Measurements from ENCODE around the gene HLF.

The HLF gene

GRCh38 chr17:55292094-55292493 is 27.3 kb downstream of the HLF start:
- DNase-seq: no peak

- no peak for DNase-seq
These were observed 29.4 kb downstream of the HLF start for GRCh38 chr17:55294042-55294751.

- peak in 4 of 5 experiments; percentile 19 to 63 (median 27) for DNase-seq
These were observed 30.8 kb downstream of the HLF start for GRCh38 chr17:55295411-55296170.

GRCh38 chr17:55296171-55296695 is 31.5 kb downstream of the HLF start:
- DNase-seq: no peak

GRCh38 chr17:55296699-55297098 is 31.9 kb downstream of the HLF start:
- DNase-seq: no peak

GRCh38 chr17:55298111-55298730 is 33.5 kb downstream of the HLF start:
- no peak for DNase-seq

GRCh38 chr17:55299162-55299838 is 34.5 kb downstream of the HLF start:
- DNase-seq: no peak

GRCh38 chr17:55299890-55300289 is 35.1 kb downstream of the HLF start:
- DNase-seq: no peak

- DNase-seq: no peak
These were observed 35.9 kb downstream of the HLF start for GRCh38 chr17:55300479-55301290.

- DNase-seq: no peak
These were observed 37.0 kb downstream of the HLF start for GRCh38 chr17:55301521-55302406.

GRCh38 chr17:55302407-55302787 is 37.6 kb downstream of the HLF start:
- no peak for DNase-seq

- DNase-seq: no peak
These were observed 38.3 kb downstream of the HLF start for GRCh38 chr17:55303008-55303493.

GRCh38 chr17:55303701-55304145 is 39.0 kb downstream of the HLF start:
- peak in 1 of 5 experiments; percentile 59 for DNase-seq

- DNase-seq: peak in 1 of 5 experiments; percentile 4
These were observed 39.6 kb downstream of the HLF start for GRCh38 chr17:55304171-55304859.

- no peak for DNase-seq
These were observed 40.7 kb downstream of the HLF start for GRCh38 chr17:55305321-55306087.

- no peak for DNase-seq
These were observed 43.1 kb downstream of the HLF start for GRCh38 chr17:55307879-55308278.

GRCh38 chr17:55308613-55309391 is 44.0 kb downstream of the HLF start:
- no peak for DNase-seq

- DNase-seq: no peak
These were observed 47.1 kb downstream of the HLF start for GRCh38 chr17:55311767-55312375.

Data from T-helper 2 cell (primary cell).